Measurements from ENCODE around the gene CUL1. TPM values are rescaled to one million over a fixed set of nuclear protein-coding genes. Genes with fewer than 3 reads are reported as not detected.
A peak's percentile ranks its signal among the peaks of the same experiment; 100 is the strongest.
"Not testable (repeated sequence)": the region's sequence is repeated elsewhere in the genome, so short reads cannot be mapped to it uniquely, and the experiment has no call there.

The CUL1 gene
- total RNA-seq, 6 donors from 2014 or later = 29.0 to 65.0 (median 45.9) TPM

DNA sequence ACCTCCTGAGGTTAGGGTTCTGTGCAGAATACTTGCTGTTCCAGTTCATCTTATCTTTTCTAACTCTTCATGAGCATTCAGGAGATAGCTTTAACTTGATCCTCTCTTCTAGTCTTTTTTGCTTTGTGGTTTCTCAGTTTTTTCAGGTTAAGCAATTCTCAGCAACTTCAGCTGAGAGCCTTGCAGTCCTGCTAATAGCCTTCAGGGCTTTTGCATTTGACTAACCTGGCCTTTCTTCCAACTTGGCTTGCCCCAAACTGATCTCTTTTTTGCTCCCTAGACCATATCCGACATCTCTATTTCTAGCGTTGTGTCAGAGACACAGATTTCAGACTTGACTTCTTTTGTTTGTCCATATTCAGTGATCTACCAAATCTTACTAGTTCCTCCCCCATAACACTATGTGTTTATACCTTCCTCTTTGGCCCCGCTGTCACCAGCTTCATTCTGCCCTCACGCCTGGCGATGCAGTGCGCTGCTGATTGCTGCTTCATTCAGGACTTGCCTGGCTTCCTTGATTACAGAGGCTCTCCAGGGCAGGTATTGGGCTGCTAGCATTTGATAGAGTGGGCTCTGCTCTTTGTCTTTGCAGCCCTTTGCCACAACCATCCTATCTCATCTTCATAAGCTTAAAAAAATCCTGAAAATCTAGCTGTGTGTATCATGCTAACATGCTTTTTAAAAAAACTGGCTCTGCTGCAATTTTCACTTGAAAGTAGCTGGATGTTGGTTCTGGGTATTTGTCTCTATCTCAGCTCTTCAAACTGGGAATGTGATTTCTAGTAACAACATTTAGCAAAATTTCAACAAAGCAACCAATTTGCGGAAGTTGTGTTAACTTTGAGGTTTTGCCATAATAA lies 9.6 kb downstream of the CUL1 start:
- DNase-seq = no peak
- peaks cover 55 to 66% (median 59%) of the 10 kb centered on the region in 4 donors for H3K4me1 ChIP-seq
- TF ChIP-seq, protein P1, sequence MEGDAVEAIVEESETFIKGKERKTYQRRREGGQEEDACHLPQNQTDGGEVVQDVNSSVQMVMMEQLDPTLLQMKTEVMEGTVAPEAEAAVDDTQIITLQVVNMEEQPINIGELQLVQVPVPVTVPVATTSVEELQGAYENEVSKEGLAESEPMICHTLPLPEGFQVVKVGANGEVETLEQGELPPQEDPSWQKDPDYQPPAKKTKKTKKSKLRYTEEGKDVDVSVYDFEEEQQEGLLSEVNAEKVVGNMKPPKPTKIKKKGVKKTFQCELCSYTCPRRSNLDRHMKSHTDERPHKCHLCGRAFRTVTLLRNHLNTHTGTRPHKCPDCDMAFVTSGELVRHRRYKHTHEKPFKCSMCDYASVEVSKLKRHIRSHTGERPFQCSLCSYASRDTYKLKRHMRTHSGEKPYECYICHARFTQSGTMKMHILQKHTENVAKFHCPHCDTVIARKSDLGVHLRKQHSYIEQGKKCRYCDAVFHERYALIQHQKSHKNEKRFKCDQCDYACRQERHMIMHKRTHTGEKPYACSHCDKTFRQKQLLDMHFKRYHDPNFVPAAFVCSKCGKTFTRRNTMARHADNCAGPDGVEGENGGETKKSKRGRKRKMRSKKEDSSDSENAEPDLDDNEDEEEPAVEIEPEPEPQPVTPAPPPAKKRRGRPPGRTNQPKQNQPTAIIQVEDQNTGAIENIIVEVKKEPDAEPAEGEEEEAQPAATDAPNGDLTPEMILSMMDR (IDR thresholded peaks at IDR 0.05) = no peak
- no peak for TF ChIP-seq POLR2A (IDR thresholded peaks at IDR 0.05)
- no peak for TF ChIP-seq POLR2AphosphoS5 (IDR thresholded peaks at IDR 0.05)
- TF ChIP-seq EP300 (IDR thresholded peaks at IDR 0.05) = no peak
- H3K27me3 ChIP-seq = no peaks in the 10 kb centered on the region
- no peak overlapping the region for H3K27ac ChIP-seq
- H3K4me3 ChIP-seq = no peak overlapping the region
- ATAC-seq (ENCODE audit: low FRiP score in 2 of 2) = peak in 1 of 2 donors; percentile 44
- H3K36me3 ChIP-seq = no peaks in the 10 kb centered on the region
- H3K9me3 ChIP-seq = no peaks in the 10 kb centered on the region
- WGBS, 2 donors = 69 to 80% methylated on average over 7 of the region's 7 CpGs

DNA sequence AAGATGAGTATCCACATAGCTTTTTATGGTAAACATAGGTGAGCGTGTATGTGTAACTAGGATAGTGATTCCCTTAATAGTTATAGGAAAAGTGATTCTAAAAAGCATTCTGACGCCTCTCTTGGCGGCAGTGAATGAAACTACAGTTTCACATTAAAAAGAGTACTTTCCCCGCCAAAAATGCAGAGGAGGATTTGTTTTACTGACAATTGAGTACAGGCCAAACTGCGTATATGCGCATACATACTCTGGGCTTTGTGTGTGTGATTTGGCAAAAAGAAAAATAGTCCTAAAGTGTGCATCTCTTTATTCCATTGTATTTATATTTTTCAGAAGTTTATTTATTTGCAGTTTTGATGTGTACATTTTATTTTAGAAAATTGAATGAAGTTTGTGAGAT lies 10.3 kb downstream of the CUL1 start:
- no peak for ATAC-seq (ENCODE audit: low FRiP score in 2 of 2)
- Histone ChIP-seq H3K4me1 (peaks cover 54 to 64% (median 59%) of the 10 kb centered on the region in 4 donors), H3K27me3 (no peaks in the 10 kb centered on the region), H3K27ac (no peak overlapping the region), H3K9me3 (no peaks in the 10 kb centered on the region), H3K36me3 (no peaks in the 10 kb centered on the region), H3K4me3 (no peak overlapping the region)
- WGBS, 2 donors = 84 to 86% methylated on average over 6 of the region's 6 CpGs
- DNase-seq = no peak
- TF ChIP-seq, protein P1 (IDR thresholded peaks at IDR 0.05) = no peak
- TF ChIP-seq POLR2AphosphoS5 (IDR thresholded peaks at IDR 0.05) = no peak
- TF ChIP-seq EP300 (IDR thresholded peaks at IDR 0.05) = no peak
- TF ChIP-seq POLR2A (IDR thresholded peaks at IDR 0.05) = no peak

DNA sequence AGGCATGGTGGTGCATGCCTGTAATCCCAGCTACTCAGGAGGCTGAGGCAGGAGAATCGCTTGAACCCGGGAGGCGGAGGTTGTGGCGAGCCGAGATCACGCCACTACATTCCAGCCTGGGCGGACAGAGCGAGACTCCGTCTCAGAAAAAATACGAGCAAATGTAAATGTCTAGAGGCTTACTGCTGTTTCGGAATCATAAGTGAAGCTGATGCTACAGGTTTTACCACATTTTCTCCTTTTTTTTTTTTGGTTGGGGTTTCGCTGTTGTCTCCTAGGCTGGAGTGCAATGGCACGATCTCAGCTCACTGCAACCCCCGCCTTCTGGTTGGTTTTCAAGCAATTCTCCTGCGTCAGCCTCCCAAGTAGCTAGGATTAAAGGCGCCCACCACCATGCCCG lies 11.7 kb downstream of the CUL1 start:
- not testable (repeated sequence) for H3K36me3 ChIP-seq; H3K4me3 ChIP-seq; H3K27me3 ChIP-seq; ATAC-seq (ENCODE audit: low FRiP score in 2 of 2); H3K9me3 ChIP-seq; H3K27ac ChIP-seq
- H3K4me1 ChIP-seq = peaks cover 57 to 60% (median 58%) of the 10 kb centered on the region in 4 donors
- peak in 1 of 2 donors; percentile 22 for DNase-seq
- WGBS, 2 donors = 95 to 96% methylated on average over 17 of the region's 17 CpGs

DNA sequence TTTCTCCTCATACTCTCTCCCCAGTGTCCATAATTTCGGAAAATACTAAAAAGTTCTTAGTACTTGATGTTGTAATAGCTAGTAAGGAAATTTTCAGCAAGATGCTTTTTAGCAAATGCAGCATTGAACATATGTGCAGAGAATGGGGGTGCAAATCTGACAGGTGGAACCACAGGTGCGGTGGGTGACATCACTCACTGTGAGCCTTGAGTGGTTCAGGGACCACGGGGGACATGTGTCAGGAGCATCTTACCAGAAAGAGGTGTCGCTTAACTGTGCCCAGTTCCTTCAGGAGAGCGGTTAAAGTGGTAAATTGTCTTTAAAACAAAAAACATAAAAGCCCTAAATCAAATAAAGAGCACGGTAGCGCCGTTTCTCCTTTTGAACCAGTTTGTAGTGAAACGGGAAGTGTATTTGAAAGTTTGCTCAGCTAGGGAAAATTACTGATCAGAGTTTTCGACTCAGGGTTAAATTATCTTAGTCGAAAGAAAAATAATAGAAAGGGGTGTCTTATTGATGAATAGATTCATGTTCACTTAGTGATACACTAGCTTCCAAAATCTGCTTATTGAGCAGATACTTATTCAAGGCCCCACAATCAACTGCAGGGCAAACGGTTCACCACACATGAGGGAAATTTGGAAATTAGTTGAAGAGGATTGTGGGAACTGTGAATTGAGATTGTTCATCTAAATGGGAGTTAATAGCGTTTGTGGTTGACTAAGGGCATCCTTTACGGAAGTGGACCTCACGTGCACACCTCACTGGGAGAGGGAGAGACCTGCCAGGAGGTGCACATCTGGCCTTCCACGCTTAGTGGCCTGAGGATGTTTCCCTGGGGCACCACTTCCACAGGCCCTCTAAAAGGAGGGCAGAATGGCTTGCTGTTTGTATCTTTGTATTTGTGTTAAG lies 12.7 kb downstream of the CUL1 start:
- Histone ChIP-seq H3K27ac (no peak overlapping the region), H3K4me3 (no peak overlapping the region), H3K36me3 (no peaks in the 10 kb centered on the region), H3K4me1 (peaks cover 49 to 56% (median 51%) of the 10 kb centered on the region in 4 donors), H3K9me3 (no peaks in the 10 kb centered on the region), H3K27me3 (no peaks in the 10 kb centered on the region)
- no peak for DNase-seq
- TF ChIP-seq POLR2AphosphoS5 (IDR thresholded peaks at IDR 0.05) (no peak), POLR2A (IDR thresholded peaks at IDR 0.05) (no peak), EP300 (IDR thresholded peaks at IDR 0.05) (no peak)
- TF ChIP-seq, protein P1 (IDR thresholded peaks at IDR 0.05) = no peak
- 72 to 81% methylated on average over 16 of the region's 16 CpGs for WGBS, 2 donors
- ATAC-seq (ENCODE audit: low FRiP score in 2 of 2) = no peak

DNA sequence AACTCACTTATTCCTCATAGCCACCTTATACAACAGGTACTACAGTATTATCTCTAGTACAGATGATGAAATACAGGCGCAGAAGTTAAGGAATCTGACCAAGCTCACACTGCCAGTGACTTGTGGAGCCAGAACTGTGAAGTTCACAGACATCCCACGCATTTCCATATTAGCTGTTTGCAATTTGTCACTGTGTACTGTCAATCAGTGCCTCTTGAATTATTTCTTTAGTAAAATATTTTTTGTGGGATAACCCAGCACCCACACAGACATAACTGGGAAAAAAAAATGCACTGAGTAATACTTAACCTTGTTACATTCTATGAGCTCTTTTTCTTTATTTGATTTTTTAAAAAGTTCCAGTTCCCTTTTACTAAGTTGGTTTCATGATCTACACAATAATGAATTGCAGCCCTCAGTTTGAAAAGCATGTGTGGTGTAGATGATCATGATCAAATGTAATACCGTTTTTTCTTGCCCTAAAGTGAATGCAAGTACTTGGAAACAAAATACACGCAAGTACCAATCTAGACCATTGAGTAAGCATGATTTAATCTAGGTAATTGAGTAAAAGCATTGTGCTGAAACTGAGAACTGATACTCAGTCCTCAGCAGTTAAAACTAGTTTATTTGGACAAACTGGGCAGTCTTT lies 14.1 kb downstream of the CUL1 start:
- ATAC-seq (ENCODE audit: low FRiP score in 2 of 2) (peak; percentile 58 to 71), DNase-seq (no peak)
- no peaks in the 10 kb centered on the region for H3K36me3 ChIP-seq
- no peak overlapping the region for H3K4me3 ChIP-seq
- 53 to 54% methylated on average over 4 of the region's 4 CpGs for WGBS, 2 donors
- H3K27ac ChIP-seq = no peak overlapping the region
- peaks cover 38 to 60% (median 38%) of the 10 kb centered on the region in 4 donors for H3K4me1 ChIP-seq
- no peaks in the 10 kb centered on the region for H3K9me3 ChIP-seq
- H3K27me3 ChIP-seq = no peaks in the 10 kb centered on the region
- TF ChIP-seq POLR2A (IDR thresholded peaks at IDR 0.05) = no peak
- no peak for TF ChIP-seq POLR2AphosphoS5 (IDR thresholded peaks at IDR 0.05)
- TF ChIP-seq EP300 (IDR thresholded peaks at IDR 0.05) = no peak
- TF ChIP-seq, protein P1 (IDR thresholded peaks at IDR 0.05) = no peak

Data from upper lobe of left lung (tissue), 6 donors.